Midbrain (tissue), 1 donor: Measurements from ENCODE around the gene SLC33A1.
"Not testable (repeated sequence)": the region's sequence is repeated elsewhere in the genome, so short reads cannot be mapped to it uniquely, and the experiment has no call there.

Source experiments
- DNase-seq: peaks from one replicate; lab custom pipeline; 2025; lab: John Stamatoyannopoulos, UW

Gene SLC33A1

DNA sequence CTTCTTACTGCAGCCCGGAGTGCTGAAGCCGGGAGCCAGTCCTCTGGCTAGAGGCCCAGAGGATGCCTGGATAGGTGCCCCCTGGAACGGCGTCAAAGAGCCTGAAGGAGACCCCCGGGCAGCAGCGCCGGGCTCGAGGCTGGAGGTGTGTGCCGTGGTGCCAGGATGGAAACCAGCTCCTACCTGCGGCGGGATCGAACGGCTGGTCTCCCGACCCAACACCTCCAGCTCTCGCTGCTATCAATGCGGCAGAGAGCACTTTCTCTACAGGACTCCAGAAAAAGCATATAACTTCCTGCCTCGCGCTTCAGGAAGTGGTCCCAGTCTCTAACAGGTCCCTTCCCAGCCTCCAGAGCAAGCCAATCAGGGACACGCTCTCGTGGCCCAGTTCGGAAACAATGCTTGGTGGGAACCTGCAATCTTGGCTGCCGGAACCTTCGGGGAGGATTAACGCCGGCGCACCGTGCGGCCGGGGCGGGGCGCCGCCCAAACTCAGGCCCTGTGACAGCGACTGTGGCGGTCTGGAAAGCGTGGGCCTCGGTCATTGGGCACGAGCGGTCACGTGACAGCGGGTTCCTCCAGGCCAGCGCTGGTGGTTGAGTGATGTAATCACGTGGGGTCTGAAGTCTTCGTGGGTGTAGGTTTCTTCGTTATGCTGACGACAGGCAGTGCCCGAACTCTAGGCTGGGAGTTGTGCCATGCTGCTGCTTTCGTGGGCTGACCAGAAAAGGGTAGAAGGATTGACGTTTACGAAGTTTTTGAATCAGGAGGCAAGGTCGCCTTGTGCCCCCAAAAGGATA is at the start of gene SLC33A1:
Gene SLC33A1, minus strand, starts transcription at position 287 of the 800 bp plus-strand sequence. CDS start 430 bp downstream, outside the sequence.
- peak; percentile 100 for DNase-seq

DNA sequence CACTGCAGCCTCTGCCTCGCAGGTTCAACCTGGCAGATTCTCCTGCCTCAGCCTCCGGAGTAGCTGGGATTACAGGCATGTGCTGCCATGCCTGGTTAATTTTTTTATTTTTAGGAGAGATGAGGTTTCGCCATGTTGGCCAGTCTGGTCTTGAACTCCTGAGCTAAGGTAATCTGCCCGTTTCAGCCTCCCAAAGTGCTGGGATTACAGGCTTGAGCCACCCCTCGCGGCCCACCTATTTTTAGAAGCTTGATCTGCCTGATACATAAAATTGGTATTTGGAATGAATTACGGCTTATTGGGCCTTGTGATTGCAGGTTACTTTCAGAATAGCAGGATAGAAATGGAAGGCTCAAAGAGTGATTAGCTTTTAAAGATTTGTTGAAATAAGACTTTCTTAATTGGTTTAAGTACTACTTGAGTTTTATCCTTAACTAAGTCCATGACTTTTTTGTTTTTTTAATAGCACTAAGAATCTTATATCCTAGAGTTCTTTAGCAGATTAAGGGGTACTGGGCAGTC is 41.2 kb upstream of the SLC33A1 start:
- no peak for DNase-seq

GRCh38 chr3:155891321-155891720 is 37.1 kb upstream of the SLC33A1 start:
- DNase-seq: no peak

GRCh38 chr3:155890671-155891190 is 36.5 kb upstream of the SLC33A1 start:
- DNase-seq: no peak

DNA sequence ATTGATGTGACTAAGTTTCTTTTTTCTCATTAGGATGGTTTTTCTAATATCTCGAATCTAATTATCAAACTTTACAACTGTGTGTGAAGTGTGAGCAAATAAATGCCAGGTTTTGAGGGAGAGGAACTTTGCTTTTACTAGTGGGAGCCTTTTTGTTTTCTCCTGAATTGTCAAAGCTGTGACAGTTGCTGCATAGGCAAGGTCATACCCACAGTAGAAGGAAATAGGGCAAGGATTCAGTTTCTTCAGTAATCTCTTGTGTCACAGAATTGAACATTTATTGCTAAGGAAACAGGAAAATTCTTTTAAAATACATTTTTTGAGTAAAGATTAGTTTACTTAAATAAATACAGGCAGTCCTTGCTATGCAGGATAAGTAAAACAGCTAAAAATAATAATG is 35.7 kb upstream of the SLC33A1 start:
- no peak for DNase-seq

GRCh38 chr3:155889212-155889611 is 35.0 kb upstream of the SLC33A1 start:
- no peak for DNase-seq

GRCh38 chr3:155886915-155887314 is 32.7 kb upstream of the SLC33A1 start:
- no peak for DNase-seq

GRCh38 chr3:155886348-155886747 is 32.1 kb upstream of the SLC33A1 start:
- DNase-seq: not testable (repeated sequence)

DNA sequence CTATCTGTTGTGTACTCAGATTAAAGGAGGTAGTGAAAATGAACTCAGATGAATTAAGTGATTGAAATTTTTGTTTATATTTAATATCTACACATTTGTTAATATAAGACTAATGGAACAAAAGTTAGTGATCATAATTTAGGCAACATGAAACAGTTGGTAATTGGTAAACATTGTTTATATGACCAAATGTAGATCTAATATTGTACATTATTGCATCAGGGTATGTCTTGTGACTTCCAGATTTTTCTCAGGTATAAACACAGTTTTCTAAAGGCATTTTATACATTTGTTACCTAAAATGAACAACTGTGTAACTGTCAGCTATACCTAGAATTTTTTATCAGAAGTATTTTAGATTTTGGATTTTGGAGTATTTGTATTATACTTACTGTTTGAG is 31.1 kb upstream of the SLC33A1 start:
- no peak for DNase-seq

GRCh38 chr3:155884292-155884691 is 30.1 kb upstream of the SLC33A1 start:
- no peak for DNase-seq

GRCh38 chr3:155880286-155880685 is 26.1 kb upstream of the SLC33A1 start:
- DNase-seq: no peak

DNA sequence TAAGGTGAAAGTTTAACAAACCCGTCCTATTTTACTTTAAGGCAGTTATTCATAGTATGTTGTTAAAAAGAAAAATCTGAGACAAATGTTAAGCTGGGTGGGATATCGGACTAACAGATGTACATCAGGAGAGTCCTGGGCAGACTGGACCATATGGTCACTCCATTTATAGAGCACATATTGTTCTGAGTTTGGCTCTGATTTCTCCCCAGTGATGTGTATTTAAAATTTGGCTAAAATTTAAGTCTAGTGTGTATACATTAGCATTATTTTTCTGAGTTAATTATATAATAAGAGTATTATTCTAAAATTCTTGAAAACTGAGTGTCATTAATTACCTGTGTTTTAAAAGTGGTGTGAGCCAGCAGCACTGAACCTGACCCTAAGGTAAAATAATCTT is 22.3 kb upstream of the SLC33A1 start:
- no peak for DNase-seq

DNA sequence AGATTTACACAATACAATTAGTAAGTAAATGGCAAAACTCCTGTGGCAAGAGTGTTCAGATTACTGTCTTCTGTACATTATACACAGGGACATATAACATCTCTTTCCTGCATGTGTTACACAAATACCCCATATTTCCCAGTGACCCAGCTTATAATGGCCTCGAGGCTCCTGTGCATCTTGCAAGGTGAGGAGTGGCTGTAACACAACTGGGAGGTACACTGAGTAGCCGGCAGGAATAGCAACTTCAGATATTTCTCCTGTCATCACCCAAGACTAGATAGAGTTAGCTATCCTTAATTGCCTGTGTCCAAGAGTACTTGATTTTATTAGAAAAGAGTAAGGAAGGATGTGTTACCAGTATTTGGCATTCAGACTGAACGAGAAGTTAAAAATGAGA is 21.8 kb upstream of the SLC33A1 start:
- DNase-seq: no peak

DNA sequence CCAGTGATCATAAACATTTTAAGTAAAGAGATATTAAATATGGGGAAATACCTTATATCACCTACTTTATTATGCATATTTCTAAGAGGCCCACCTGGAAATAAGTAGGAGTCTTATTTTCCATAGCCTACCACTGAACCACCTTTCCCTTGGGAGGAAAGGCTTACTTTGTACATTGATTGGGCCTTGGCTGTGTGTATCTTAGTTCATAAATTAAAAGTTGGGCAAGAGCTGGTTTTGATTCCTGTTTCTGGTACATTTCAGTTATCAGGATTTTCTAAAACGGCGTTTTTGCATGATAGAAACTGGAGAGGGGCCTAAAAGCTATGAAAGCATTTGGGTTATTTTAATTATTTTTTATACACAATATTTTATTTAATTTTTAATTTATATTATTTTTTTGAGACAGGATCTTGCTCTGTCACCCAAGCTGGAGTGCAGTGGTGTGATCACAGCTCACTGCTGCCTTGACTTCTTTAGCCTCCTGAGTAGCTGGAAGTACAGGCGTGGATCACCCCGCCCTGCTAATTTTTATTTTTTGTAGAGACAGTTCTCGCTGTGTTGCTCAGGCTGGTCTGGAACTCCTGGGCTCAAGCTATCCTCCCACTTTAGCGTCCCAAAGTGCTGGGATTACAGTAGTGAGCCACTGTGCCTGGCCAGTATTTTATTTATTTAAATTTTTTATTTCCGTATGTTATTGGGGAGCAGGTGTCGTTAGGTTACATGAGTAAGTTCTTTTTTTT is 18.8 kb upstream of the SLC33A1 start:
- no peak for DNase-seq

DNA sequence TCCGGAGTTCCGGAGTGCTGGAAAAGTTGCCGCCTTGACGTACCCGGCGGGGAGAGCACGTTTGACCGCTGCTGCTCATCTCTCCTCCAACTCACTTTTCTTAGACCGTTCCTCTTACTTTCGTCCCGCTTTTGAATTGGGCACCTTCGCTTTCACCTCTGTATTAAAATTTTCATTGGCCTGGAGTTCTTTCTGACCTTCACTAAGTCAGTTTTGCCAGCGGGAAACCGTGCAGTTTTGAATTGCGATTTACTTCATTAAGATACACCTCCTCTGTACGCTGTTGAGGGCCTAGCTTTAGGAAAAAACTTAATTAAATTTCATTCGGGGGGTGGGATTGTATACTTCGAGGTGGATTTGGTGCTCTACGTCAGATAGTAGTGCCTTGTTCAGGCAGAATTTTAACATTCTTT is 17.5 kb upstream of the SLC33A1 start:
- peak; percentile 54 for DNase-seq

DNA sequence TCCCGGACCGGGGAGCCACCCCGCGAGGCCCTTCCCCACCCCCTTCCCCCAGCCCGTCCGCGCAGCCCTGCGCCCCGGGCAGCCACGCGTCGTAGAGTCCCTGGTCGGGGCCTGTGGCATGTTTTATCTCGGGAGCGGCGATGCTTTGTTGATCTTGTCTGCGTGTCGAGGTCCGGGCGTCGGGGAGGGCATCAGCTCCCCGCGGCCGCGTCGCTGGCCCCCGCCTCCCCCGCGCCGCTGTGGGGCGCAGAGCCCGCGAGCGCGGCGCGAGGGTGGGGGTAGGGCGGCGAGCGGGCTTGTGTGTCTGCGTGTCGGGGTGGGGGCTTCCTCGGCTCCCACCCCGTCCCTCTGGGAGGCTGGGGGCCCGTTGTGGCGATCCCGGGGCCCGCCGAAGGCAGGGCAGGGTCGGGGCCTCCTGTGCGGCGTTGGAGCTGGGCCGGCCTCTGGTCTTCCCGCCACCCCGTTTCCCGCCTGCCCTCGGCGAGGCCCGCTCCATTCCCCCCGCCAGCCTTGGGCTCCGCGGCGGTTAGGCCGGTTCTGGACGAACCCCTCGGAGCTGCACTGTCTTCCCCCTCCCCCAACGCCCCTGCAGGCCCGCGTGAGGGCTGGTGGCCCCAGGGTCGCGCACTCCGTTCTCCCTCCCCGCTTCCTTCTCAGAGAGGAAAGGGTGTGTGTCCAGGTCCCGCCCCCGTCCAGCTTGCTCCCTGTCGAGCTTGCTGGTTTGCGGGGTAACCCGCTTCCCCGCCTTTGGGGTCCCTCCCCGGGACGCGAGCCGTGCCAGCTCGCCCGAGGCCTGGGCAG is 16.9 kb upstream of the SLC33A1 start:
- peak; percentile 47 for DNase-seq

DNA sequence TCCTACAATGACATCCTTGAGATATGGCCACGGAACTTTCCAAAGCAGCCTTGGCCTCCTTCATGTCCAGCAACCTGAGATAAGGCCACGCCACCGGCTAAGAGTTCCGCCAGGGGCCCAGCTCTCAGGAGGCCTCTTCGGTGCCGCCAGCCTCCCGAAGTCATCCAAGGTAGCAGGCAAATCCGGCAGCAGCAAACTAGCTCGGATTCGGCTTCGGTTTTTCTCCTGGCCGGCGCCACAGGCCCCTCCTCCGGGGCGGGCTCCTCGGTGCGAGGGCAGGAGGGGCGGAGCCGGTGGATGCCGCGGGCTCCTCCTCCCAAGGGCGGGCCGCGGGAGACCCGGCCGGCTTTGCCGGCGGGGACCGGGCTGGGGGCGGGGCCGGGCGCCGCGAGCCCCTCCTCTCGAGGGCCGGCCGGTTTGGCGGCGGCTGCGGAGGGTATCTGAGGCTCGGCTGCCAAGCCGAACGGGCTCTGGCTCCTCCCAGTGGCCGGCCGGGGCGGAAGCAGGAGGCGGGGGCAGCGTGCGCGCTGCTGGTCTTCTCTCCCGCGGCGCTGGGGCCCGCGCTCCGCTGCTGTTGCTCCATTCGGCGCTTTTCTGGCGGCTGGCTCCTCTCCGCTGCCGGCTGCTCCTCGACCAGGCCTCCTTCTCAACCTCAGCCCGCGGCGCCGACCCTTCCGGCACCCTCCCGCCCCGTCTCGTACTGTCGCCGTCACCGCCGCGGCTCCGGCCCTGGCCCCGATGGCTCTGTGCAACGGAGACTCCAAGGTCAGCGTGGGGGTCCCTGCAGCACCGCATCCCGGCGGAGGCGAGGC is 16.1 kb upstream of the SLC33A1 start, which contains the start of gene GMPS:
Gene GMPS, plus strand, starts transcription at position 518 of the 812 bp plus-strand sequence. Its CDS starts 221 bp downstream, at position 739.
- peak; percentile 96 for DNase-seq

- DNase-seq: no peak
These were observed 15.5 kb upstream of the SLC33A1 start for GRCh38 chr3:155869691-155870090.

GRCh38 chr3:155863072-155863784 is 9.0 kb upstream of the SLC33A1 start:
- no peak for DNase-seq

GRCh38 chr3:155862290-155862982 is 8.2 kb upstream of the SLC33A1 start:
- DNase-seq: not testable (repeated sequence)
